Smooth muscle cell (in vitro differentiated cells): ENCODE data around the gene NPW. TPM values are rescaled to one million over a fixed set of nuclear protein-coding genes. Genes with fewer than 3 reads are reported as not detected.

ENCODE experiments used
- DNase-seq: peaks from one replicate; lab custom pipeline; 2025; ENCODE audit not compliant: unreplicated experiment; lab: John Stamatoyannopoulos, UW
- H2AFZ ChIP-seq: fragments of 200-600 bp; sonication (generic); 2 replicates; pipeline ENCODE4 v1.6.0; 2016; ENCODE audit warnings: antibody characterized with exemption, low read depth, mild to moderate bottlenecking
- H3F3A ChIP-seq: fragments of 200-600 bp; sonication (generic); 2 replicates; pipeline ENCODE4 v1.6.0; 2017; ENCODE audit warnings: antibody characterized with exemption, low read depth
- H3K27ac ChIP-seq: fragments of 200-600 bp; sonication (generic); 2 replicates; pipeline ENCODE4 v1.5.1; 2016; ENCODE audit warnings: low read depth, mild to moderate bottlenecking
- H3K27me3 ChIP-seq: fragments of 200-600 bp; sonication (generic); 2 replicates; pipeline ENCODE4 v1.6.1; 2016; ENCODE audit warnings: low read depth, mild to moderate bottlenecking
- H3K36me3 ChIP-seq: fragments of 200-600 bp; sonication (generic); 2 replicates; pipeline ENCODE4 v1.5.1; 2016; ENCODE audit warnings: low read depth
- H3K4me1 ChIP-seq: fragments of 200-600 bp; sonication (generic); 2 replicates; pipeline ENCODE4 v1.5.1; 2016; ENCODE audit warnings: low read depth
- H3K4me2 ChIP-seq: fragments of 200-600 bp; sonication (generic); 2 replicates; pipeline ENCODE4 v1.6.0; 2016; ENCODE audit warnings: mild to moderate bottlenecking
- H3K4me3 ChIP-seq: fragments of 200-600 bp; sonication (generic); 2 replicates; pipeline ENCODE4 v1.5.1; 2016; ENCODE audit warnings: mild to moderate bottlenecking
- H3K79me2 ChIP-seq: fragments of 200-600 bp; sonication (generic); 2 replicates; pipeline ENCODE4 v1.6.0; 2016; ENCODE audit warnings: low read depth, mild to moderate bottlenecking
- H3K9ac ChIP-seq: fragments of 200-600 bp; sonication (generic); 2 replicates; pipeline ENCODE4 v1.6.0; 2016; ENCODE audit warnings: low read depth
- H3K9me3 ChIP-seq: fragments of 200-600 bp; sonication (generic); replicated peaks from 2 replicates; pipeline ENCODE4 v1.5.1; 2016; ENCODE audit warnings: low read depth
- H4K20me1 ChIP-seq: fragments of 200-600 bp; sonication (generic); 2 replicates; pipeline ENCODE4 v1.6.0; 2016; ENCODE audit warnings: low read depth
- WGBS: methylation state at CpG from one replicate; pipeline ENCODE4 v1.1.7; 2016; ENCODE audit warnings: low lambda C conversion rate; 5-methylcytosine and 5-hydroxymethylcytosine counted together
- polyA plus RNA-seq: library from polyadenylated mRNA; unstranded; fragments of >200 nt; fragmentation: Nextera tagmentation; extraction: Ambion mirVana; gene quantifications from 2 replicates; pipeline ENCODE4 v1.2.1, GENCODE V29; 2016
- total RNA-seq: library from RNA; depleted of rRNA; stranded (reverse); fragments of >200 nt; gene quantifications from 2 replicates; pipeline ENCODE4 v1.2.3, GENCODE V29; 2014
- TF ChIP-seq, protein P1 (sequence below): fragments of 200-600 bp; sonication (generic); IDR thresholded peaks from 2 replicates; pipeline ENCODE4 v1.5.1; 2017; ENCODE audit warnings: borderline replicate concordance, mild to moderate bottlenecking, antibody characterized with exemption; ENCODE audit not compliant: insufficient read depth, poor library complexity, severe bottlenecking

Gene NPW
- total and polyA plus RNA-seq, 2 experiments from 2014 or later: 13.1 to 185 TPM

DNA sequence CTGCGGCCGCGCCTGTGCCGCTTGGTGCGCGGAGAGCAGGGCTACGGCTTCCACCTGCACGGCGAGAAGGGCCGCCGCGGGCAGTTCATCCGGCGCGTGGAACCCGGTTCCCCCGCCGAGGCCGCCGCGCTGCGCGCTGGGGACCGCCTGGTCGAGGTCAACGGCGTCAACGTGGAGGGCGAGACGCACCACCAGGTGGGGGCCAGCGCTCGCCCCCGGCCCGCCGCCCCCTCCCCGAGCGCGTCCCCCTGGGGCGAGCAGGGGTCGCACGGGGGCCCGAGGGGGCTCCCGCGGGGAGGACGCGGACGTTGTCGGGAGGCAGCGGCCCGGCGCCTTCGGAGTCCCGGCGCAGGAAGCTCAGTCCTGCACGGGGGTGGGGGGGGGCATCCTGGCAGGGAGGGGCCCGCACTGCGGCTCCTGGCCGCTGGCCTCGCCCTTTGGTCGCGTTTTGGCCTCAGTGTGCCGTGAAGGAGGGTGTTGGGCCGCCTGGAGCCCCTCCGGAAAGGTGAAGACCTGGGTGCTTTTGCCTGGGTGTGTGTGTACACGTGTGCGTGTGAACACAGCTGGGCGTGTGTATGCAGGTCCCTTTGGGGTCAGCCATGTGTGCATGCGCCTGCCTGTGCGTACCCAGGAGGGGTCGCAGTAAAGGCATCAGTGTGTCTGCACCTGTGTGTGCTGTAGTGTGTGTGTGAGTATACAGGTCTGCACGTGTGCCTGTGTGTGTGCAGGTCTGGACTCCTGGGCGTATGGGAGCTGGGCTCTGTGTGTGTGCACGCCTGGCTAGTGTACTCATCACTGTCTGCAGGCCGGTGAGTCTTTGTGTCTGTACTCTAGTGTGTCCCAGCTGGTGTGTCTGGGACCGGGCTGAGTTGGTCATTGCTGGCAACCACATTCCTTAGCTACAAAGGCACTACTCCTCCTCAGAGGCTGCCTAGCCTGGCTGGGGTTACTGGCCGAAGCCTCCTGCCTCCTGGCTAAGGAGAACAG lies 7.7 kb downstream of the NPW start:
- H3K36me3 ChIP-seq: no peaks in the 10 kb centered on the region
- peaks cover 15% of the 10 kb centered on the region for H3K79me2 ChIP-seq
- no peaks in the 10 kb centered on the region for H3K27me3 ChIP-seq
- peak overlapping the region; percentile 45 for H3K27ac ChIP-seq
- H3F3A ChIP-seq: no peaks in the 10 kb centered on the region
- peaks cover 12% of the 10 kb centered on the region for H4K20me1 ChIP-seq
- TF ChIP-seq, protein P1, sequence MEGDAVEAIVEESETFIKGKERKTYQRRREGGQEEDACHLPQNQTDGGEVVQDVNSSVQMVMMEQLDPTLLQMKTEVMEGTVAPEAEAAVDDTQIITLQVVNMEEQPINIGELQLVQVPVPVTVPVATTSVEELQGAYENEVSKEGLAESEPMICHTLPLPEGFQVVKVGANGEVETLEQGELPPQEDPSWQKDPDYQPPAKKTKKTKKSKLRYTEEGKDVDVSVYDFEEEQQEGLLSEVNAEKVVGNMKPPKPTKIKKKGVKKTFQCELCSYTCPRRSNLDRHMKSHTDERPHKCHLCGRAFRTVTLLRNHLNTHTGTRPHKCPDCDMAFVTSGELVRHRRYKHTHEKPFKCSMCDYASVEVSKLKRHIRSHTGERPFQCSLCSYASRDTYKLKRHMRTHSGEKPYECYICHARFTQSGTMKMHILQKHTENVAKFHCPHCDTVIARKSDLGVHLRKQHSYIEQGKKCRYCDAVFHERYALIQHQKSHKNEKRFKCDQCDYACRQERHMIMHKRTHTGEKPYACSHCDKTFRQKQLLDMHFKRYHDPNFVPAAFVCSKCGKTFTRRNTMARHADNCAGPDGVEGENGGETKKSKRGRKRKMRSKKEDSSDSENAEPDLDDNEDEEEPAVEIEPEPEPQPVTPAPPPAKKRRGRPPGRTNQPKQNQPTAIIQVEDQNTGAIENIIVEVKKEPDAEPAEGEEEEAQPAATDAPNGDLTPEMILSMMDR: no peak
- no peak overlapping the region for H2AFZ ChIP-seq
- H3K4me2 ChIP-seq: peak overlapping the region; percentile 98
- peak overlapping the region; percentile 78 for H3K4me3 ChIP-seq
- peaks cover 13% of the 10 kb centered on the region for H3K4me1 ChIP-seq
- WGBS: 16% methylated on average over 35 of the region's 76 CpGs
- H3K9ac ChIP-seq: peak overlapping the region; percentile 43
- no peaks in the 10 kb centered on the region for H3K9me3 ChIP-seq
- no peak for DNase-seq

GRCh38 chr16:2028146-2028545 lies 8.6 kb downstream of the NPW start:
- no peaks in the 10 kb centered on the region for H3K27me3 ChIP-seq
- H3K9me3 ChIP-seq: no peaks in the 10 kb centered on the region
- TF ChIP-seq, protein P1: no peak
- no peak for DNase-seq
- no peaks in the 10 kb centered on the region for H3F3A ChIP-seq
- H3K4me2 ChIP-seq: peak overlapping the region; percentile 98
- H3K36me3 ChIP-seq: no peaks in the 10 kb centered on the region
- H2AFZ ChIP-seq: no peak overlapping the region
- peaks cover 15% of the 10 kb centered on the region for H3K79me2 ChIP-seq
- peak overlapping the region; percentile 78 for H3K4me3 ChIP-seq
- H3K9ac ChIP-seq: peak overlapping the region; percentile 43
- H3K27ac ChIP-seq: peak overlapping the region; percentile 45
- H4K20me1 ChIP-seq: peaks cover 12% of the 10 kb centered on the region
- peaks cover 13% of the 10 kb centered on the region for H3K4me1 ChIP-seq
- whole genome bisulfite sequencing: 91% methylated on average over 3 of the region's 3 CpGs

GRCh38 chr16:2028620-2029220 lies 9.1 kb downstream of the NPW start:
- Histone ChIP-seq H3F3A (no peaks in the 10 kb centered on the region), H3K79me2 (peaks cover 15% of the 10 kb centered on the region), H2AFZ (no peak overlapping the region), H3K9me3 (no peaks in the 10 kb centered on the region), H3K36me3 (no peaks in the 10 kb centered on the region), H3K4me2 (no peak overlapping the region), H3K9ac (no peak overlapping the region), H4K20me1 (peaks cover 12% of the 10 kb centered on the region), H3K4me1 (peaks cover 10% of the 10 kb centered on the region), H3K27ac (no peak overlapping the region), H3K4me3 (no peak overlapping the region), H3K27me3 (no peaks in the 10 kb centered on the region)
- no peak for DNase-seq
- TF ChIP-seq, protein P1: no peak
- 96% methylated on average over 18 of the region's 18 CpGs for WGBS
